Neuronal stem cell (in vitro differentiated cells): ENCODE measurements around the gene GRM7.

Source experiments
- DNase-seq: peaks from one replicate; pipeline ENCODE4 v3.0.0-alpha.2; 2013; ENCODE audit warnings: low spot score
- H2AFZ ChIP-seq: one replicate; pipeline ENCODE4 v1.6.1; 2013; ENCODE audit warnings: mild to moderate bottlenecking, low read length, inconsistent platforms
- H2AK5ac ChIP-seq: 2 replicates; pipeline ENCODE4 v1.6.1; 2013; ENCODE audit warnings: low read depth, mild to moderate bottlenecking, inconsistent platforms, low read length, moderate library complexity, mixed read lengths
- H2BK120ac ChIP-seq: 2 replicates; pipeline ENCODE4 v1.6.1; 2013; ENCODE audit warnings: low read depth, mild to moderate bottlenecking, inconsistent platforms, low read length, moderate library complexity, mixed read lengths
- H2BK12ac ChIP-seq: one replicate; pipeline ENCODE4 v1.6.1; 2013; ENCODE audit warnings: low read length, inconsistent platforms
- H2BK15ac ChIP-seq: 2 replicates; pipeline ENCODE4 v1.6.1; 2013; ENCODE audit warnings: mild to moderate bottlenecking, low read length, inconsistent platforms, mixed read lengths
- H2BK5ac ChIP-seq: one replicate; pipeline ENCODE4 v1.6.1; 2013; ENCODE audit warnings: inconsistent platforms, mild to moderate bottlenecking, low read length, moderate library complexity
- H3K14ac ChIP-seq: one replicate; pipeline ENCODE4 v1.6.1; 2013; ENCODE audit warnings: low read length, inconsistent platforms
- H3K18ac ChIP-seq: 2 replicates; pipeline ENCODE4 v1.6.1; 2013; ENCODE audit warnings: low read length, inconsistent platforms
- H3K23ac ChIP-seq: 2 replicates; pipeline ENCODE4 v1.6.1; 2013; ENCODE audit warnings: low read depth, mild to moderate bottlenecking, mixed read lengths, low read length, inconsistent platforms; ENCODE audit not compliant: poor library complexity
- H3K27ac ChIP-seq: replicated peaks from 3 replicates; pipeline ENCODE4 v1.5.1; 2013; ENCODE audit warnings: low read length, inconsistent platforms
- H3K27me3 ChIP-seq, 3 experiments: 2 replicates each; pipeline ENCODE4 v1.6.1; 2013; ENCODE audit warnings: low read length in 3 of 3, mild to moderate bottlenecking in 2 of 3, inconsistent platforms in 1 of 3, low read depth in 1 of 3, mixed read lengths in 1 of 3, moderate library complexity in 1 of 3; ENCODE audit not compliant: control insufficient read depth in 3 of 3, insufficient read depth in 3 of 3
- H3K36me3 ChIP-seq, 2 donors: replicated peaks in 1 of 2; 2 replicates each; pipeline ENCODE4 v1.6.1; 2013; ENCODE audit warnings: low read length in 2 of 2; ENCODE audit not compliant: control insufficient read depth in 2 of 2, insufficient read depth in 2 of 2
- H3K4ac ChIP-seq: 2 replicates; pipeline ENCODE4 v1.6.1; 2013; ENCODE audit warnings: inconsistent platforms, mild to moderate bottlenecking, low read length, moderate library complexity
- H3K4me1 ChIP-seq, 2 donors: 1 replicate in 1 of 2; 2 replicates in 1 of 2; pipeline ENCODE4 v1.6.1; 2013; ENCODE audit warnings: low read length in 2 of 2, low read depth in 1 of 2; ENCODE audit not compliant: control insufficient read depth in 2 of 2, insufficient read depth in 1 of 2
- H3K4me2 ChIP-seq: one replicate; pipeline ENCODE4 v1.6.1; 2013; ENCODE audit warnings: mild to moderate bottlenecking, low read length, inconsistent platforms; ENCODE audit not compliant: insufficient read depth, poor library complexity, severe bottlenecking
- H3K4me3 ChIP-seq, 2 donors: 2 replicates each; pipeline ENCODE4 v1.5.1; 2013; ENCODE audit warnings: low read length in 2 of 2, mild to moderate bottlenecking in 2 of 2, inconsistent platforms in 1 of 2, moderate library complexity in 1 of 2
- H3K79me1 ChIP-seq: one replicate; pipeline ENCODE4 v1.6.1; 2013; ENCODE audit warnings: low read depth, mild to moderate bottlenecking, inconsistent platforms, low read length, moderate library complexity
- H3K9ac ChIP-seq: one replicate; pipeline ENCODE4 v1.6.1; 2013; ENCODE audit warnings: mild to moderate bottlenecking, low read depth, low read length, inconsistent platforms; ENCODE audit not compliant: poor library complexity
- H3K9me3 ChIP-seq, 2 donors: replicated peaks in 1 of 2; 2 replicates each; pipeline versions ENCODE3 to v1.6.1; 2013; ENCODE audit warnings: low read length in 2 of 2, mild to moderate bottlenecking in 2 of 2, inconsistent platforms in 1 of 2, low read depth in 1 of 2, mixed read lengths in 1 of 2, moderate library complexity in 1 of 2; ENCODE audit not compliant: control insufficient read depth in 2 of 2, insufficient read depth in 1 of 2
- H4K8ac ChIP-seq: one replicate; pipeline ENCODE4 v1.6.1; 2013; ENCODE audit warnings: low read depth, mild to moderate bottlenecking, inconsistent platforms, low read length, moderate library complexity
- H4K91ac ChIP-seq: one replicate; pipeline ENCODE4 v1.6.1; 2013; ENCODE audit warnings: low read length, low read depth, mild to moderate bottlenecking, inconsistent platforms; ENCODE audit not compliant: poor library complexity
- WGBS, 2 donors: extraction: QIAGEN DNeasy Blood & Tissue Kit; methylation state at CpG; one replicate each; pipeline ENCODE4 v1.1.7; 2013; ENCODE audit warnings: missing lambda C conversion rate in 2 of 2, mixed read lengths in 1 of 2; ENCODE audit not compliant: insufficient read length in 2 of 2, insufficient replicate concordance in 1 of 2; ENCODE audit errors: extremely low coverage in 2 of 2; 5-methylcytosine and 5-hydroxymethylcytosine counted together

GRM7 gene

DNA sequence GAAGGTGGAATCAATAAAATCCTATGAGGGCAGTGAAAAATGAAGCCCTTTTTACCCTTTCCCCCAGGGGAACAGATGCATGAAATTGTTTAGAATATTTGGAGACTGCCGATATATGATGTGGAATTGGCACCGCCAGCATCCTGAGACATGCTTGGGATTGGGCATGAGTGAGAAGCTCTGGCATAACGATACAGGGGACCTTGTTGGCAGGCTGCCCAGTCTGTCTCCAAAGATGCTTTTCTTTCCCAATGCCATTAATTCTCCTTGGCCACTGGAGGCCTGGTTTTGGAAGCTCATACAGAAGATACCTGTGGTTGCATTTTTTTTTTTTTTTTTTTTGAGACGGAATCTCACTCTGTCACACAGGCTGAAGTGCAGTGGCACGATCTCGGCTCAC lies 840.1 kb downstream of the GRM7 start:
- no peak overlapping the region for H4K91ac ChIP-seq
- WGBS, 2 donors = no CpG with 5 or more reads among the region's 6 CpGs
- H3K27ac ChIP-seq = no peak overlapping the region

DNA sequence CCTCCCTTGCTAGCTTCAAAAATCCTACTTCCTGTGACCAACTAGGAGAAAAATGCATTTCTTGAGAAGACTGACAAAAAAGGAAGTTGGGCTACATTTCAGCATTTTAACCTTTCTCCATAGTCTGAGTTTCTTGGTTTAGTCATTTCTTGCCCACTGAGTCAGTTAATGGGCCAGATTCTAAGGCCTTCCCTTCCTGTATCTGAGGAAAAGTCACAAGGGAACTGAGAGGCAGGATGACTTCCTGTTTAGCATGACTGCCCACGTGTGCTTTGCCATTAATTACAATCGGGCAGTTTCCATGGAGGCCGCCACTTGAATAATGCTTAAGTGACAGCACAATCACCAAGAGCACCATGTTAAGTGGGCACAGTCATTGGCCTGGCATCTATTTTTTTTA lies 846.3 kb downstream of the GRM7 start:
- Histone ChIP-seq H3K27me3 (no peaks in the 10 kb centered on the region), H2AK5ac (no peak overlapping the region), H2AFZ (no peak overlapping the region), H2BK12ac (no peak overlapping the region), H3K36me3 (no peaks in the 10 kb centered on the region), H4K8ac (no peak overlapping the region), H4K91ac (no peak overlapping the region), H3K9ac (no peak overlapping the region), H3K27ac (no peak overlapping the region), H3K79me1 (no peaks in the 10 kb centered on the region), H3K4ac (no peak overlapping the region), H3K4me1 (peaks cover 0 to 3% of the 10 kb centered on the region in 2 donors), H3K23ac (no peak overlapping the region), H2BK5ac (no peak overlapping the region), H3K18ac (no peak overlapping the region), H3K4me3 (no peak overlapping the region), H3K14ac (no peak overlapping the region), H2BK15ac (no peak overlapping the region), H2BK120ac (no peak overlapping the region), H3K9me3 (no peaks in the 10 kb centered on the region), H3K4me2 (no peak overlapping the region)
- no peak for DNase-seq
- WGBS, 2 donors = no CpG with 5 or more reads among the region's 3 CpGs

More for the DNA sequence above, 840.1 kb downstream of the GRM7 start:
- no peak overlapping the region for H2AFZ ChIP-seq
- no peaks in the 10 kb centered on the region for H3K36me3 ChIP-seq
- no peaks in the 10 kb centered on the region for H3K27me3 ChIP-seq
- H3K9me3 ChIP-seq = no peaks in the 10 kb centered on the region
- no peaks in the 10 kb centered on the region for H3K4me1 ChIP-seq
- H3K18ac ChIP-seq = no peak overlapping the region
- H3K79me1 ChIP-seq = no peaks in the 10 kb centered on the region
- no peak overlapping the region for H2BK120ac ChIP-seq
- no peak for DNase-seq
- H2BK15ac ChIP-seq = no peak overlapping the region
- H2AK5ac ChIP-seq = no peak overlapping the region
- no peak overlapping the region for H3K14ac ChIP-seq
- no peak overlapping the region for H2BK12ac ChIP-seq
- H3K4me2 ChIP-seq = no peak overlapping the region
- no peak overlapping the region for H3K4me3 ChIP-seq
- H3K4ac ChIP-seq = no peak overlapping the region
- H3K23ac ChIP-seq = no peak overlapping the region
- no peak overlapping the region for H4K8ac ChIP-seq
- H2BK5ac ChIP-seq = no peak overlapping the region
- no peak overlapping the region for H3K9ac ChIP-seq

DNA sequence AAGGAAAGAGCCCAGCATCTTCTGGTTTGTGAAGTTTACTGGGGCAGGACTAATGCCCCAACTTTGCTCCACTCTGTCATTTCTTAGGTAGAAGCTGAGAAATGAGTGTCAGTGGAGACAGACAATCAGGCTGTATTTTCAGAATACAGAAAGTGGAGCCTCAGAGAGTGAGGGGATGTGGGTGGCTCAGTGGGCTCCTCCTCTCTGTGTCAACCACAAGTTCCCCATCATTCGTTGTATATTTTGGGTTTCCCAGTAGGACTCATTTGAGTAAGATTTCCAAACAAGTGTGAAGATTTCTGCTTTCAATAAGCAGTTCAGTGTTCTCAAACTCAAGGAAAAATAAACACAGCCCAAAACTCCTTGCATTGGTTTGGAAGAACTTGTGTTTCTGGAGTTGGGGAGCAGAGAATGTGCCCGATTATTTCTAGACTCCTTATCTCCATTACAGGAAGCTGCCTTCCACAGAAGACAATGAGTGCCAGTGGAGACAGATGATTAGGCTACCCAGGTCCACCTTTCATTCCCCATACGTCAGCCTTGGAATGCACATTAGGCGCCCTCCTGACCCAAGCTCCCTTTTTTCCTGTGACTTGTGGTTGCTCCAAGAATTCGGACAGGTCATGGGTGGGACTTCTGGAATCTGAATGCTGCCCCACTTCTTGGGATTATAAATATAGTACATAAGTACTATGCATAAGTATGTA lies 848.6 kb downstream of the GRM7 start:
- no peaks in the 10 kb centered on the region for H3K27me3 ChIP-seq
- no peak for DNase-seq
- H3K4me2 ChIP-seq = no peak overlapping the region
- H3K4me3 ChIP-seq = no peak overlapping the region
- H3K36me3 ChIP-seq = no peaks in the 10 kb centered on the region
- H4K8ac ChIP-seq = no peak overlapping the region
- H2AFZ ChIP-seq = no peak overlapping the region
- no peak overlapping the region for H3K18ac ChIP-seq
- H2BK15ac ChIP-seq = no peak overlapping the region
- H4K91ac ChIP-seq = no peak overlapping the region
- no peak overlapping the region for H2BK12ac ChIP-seq
- H2AK5ac ChIP-seq = no peak overlapping the region
- no peak overlapping the region for H3K4ac ChIP-seq
- H3K4me1 ChIP-seq = peaks cover 0 to 3% of the 10 kb centered on the region in 2 donors
- H3K79me1 ChIP-seq = no peaks in the 10 kb centered on the region
- H2BK120ac ChIP-seq = no peak overlapping the region
- no peak overlapping the region for H3K27ac ChIP-seq
- H3K23ac ChIP-seq = no peak overlapping the region
- no peak overlapping the region for H2BK5ac ChIP-seq
- H3K9me3 ChIP-seq = no peaks in the 10 kb centered on the region
- no peak overlapping the region for H3K14ac ChIP-seq
- H3K9ac ChIP-seq = no peak overlapping the region
- WGBS, 2 donors = no CpG with 5 or more reads among the region's 5 CpGs

DNA sequence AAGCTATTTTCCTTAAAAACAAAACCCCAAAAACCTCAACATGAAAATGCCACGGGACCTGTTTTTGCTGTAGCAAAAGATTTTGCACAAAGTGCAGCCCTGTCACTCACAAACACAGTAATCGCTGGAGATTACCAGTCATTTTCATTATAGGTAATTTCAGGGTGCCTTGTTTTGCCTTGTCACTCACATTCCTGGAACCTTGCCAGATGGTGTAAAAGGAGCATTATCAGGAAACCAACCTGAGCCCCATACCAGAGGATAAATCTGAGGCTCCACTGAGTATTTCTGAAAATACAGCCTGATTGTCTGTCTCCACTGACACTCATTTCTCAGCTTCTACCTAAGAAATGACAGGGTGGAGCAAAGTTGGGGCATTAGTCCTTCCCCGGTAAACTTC lies 849.4 kb downstream of the GRM7 start:
- Histone ChIP-seq H3K27me3 (no peaks in the 10 kb centered on the region), H3K18ac (no peak overlapping the region), H3K23ac (no peak overlapping the region), H2BK120ac (no peak overlapping the region), H2AK5ac (no peak overlapping the region), H3K27ac (no peak overlapping the region), H3K9me3 (no peaks in the 10 kb centered on the region), H3K4me1 (peaks cover 0 to 3% of the 10 kb centered on the region in 2 donors), H4K91ac (no peak overlapping the region), H3K36me3 (no peaks in the 10 kb centered on the region), H3K79me1 (no peaks in the 10 kb centered on the region), H2BK12ac (no peak overlapping the region), H3K14ac (no peak overlapping the region), H4K8ac (no peak overlapping the region), H3K4ac (no peak overlapping the region), H3K9ac (no peak overlapping the region), H2BK15ac (no peak overlapping the region), H3K4me3 (no peak overlapping the region), H3K4me2 (no peak overlapping the region), H2BK5ac (no peak overlapping the region), H2AFZ (no peak overlapping the region)
- WGBS, 2 donors = no CpG with 5 or more reads among the region's 3 CpGs
- DNase-seq = no peak
